SK-N-SH treated with all-trans-retinoic acid at 6 μM for 48 hours (cell line): ENCODE results near the gene GTPBP1.

Source experiments
- ATAC-seq: fragments of 200-7000 bp; cut with Tn5 transposase; 3 replicates; pipeline ENCODE4 v1.9.1; 2020; ENCODE audit warnings: mild to moderate bottlenecking, moderate library complexity
- ARNTL ChIP-seq: fragments of 450-650 bp; formaldehyde crosslinking; IDR thresholded peaks from 2 replicates; pipeline ENCODE4 v1.5.0; 2020; ENCODE audit warnings: low read depth, mild to moderate bottlenecking, moderate library complexity, borderline replicate concordance
- BACH2 ChIP-seq: fragments of 250-450 bp; sonication (Bioruptor Pico); IDR thresholded peaks from 2 replicates; pipeline ENCODE4 v1.9.0; 2021; ENCODE audit warnings: mild to moderate bottlenecking, borderline replicate concordance
- CREB5 ChIP-seq: fragments of 250-450 bp; sonication (Bioruptor Pico); IDR thresholded peaks from 2 replicates; pipeline ENCODE4 v1.5.1; 2020; ENCODE audit warnings: low read depth, mild to moderate bottlenecking, moderate library complexity
- CSDC2 ChIP-seq: fragments of 250-450 bp; sonication (Bioruptor Pico); IDR thresholded peaks from 2 replicates; pipeline ENCODE4 v1.5.0; 2020; ENCODE audit warnings: mild to moderate bottlenecking, moderate library complexity
- CSRNP3 ChIP-seq: fragments of 250-450 bp; sonication (Bioruptor Pico); IDR thresholded peaks from 2 replicates; pipeline ENCODE4 v1.5.1; 2021; ENCODE audit warnings: mild to moderate bottlenecking, moderate library complexity
- ESRRG ChIP-seq: fragments of 250-450 bp; sonication (Bioruptor Pico); IDR thresholded peaks from 2 replicates; pipeline ENCODE4 v1.6.1; 2021; ENCODE audit warnings: mild to moderate bottlenecking
- GLIS3 ChIP-seq: fragments of 250-450 bp; sonication (Bioruptor Pico); IDR thresholded peaks from 2 replicates; pipeline ENCODE4 v1.5.0; 2020; ENCODE audit warnings: mild to moderate bottlenecking, moderate library complexity
- ISL1 ChIP-seq: fragments of 250-450 bp; sonication (Bioruptor Pico); IDR thresholded peaks from 2 replicates; pipeline ENCODE4 v2.1.2; 2022; ENCODE audit warnings: mild to moderate bottlenecking, moderate library complexity
- OSR1 ChIP-seq: fragments of 250-450 bp; sonication (Bioruptor Pico); IDR thresholded peaks from 2 replicates; pipeline ENCODE4 v1.8.0; 2022; ENCODE audit warnings: moderate library complexity, mild to moderate bottlenecking, inconsistent platforms
- PATZ1 ChIP-seq: fragments of 250-450 bp; sonication (Bioruptor Pico); IDR thresholded peaks from 2 replicates; pipeline ENCODE4 v1.8.0; 2020; ENCODE audit warnings: mild to moderate bottlenecking, moderate library complexity, borderline replicate concordance
- PPARA ChIP-seq: fragments of 250-450 bp; sonication (Bioruptor Pico); IDR thresholded peaks from 2 replicates; pipeline ENCODE4 v1.5.0; 2020; ENCODE audit warnings: mild to moderate bottlenecking, borderline replicate concordance
- RARB ChIP-seq: fragments of 250-450 bp; sonication (Bioruptor Pico); IDR thresholded peaks from 2 replicates; pipeline ENCODE4 v1.8.0; 2021; ENCODE audit warnings: mild to moderate bottlenecking, moderate library complexity
- SNAI2 ChIP-seq: fragments of 250-450 bp; sonication (Bioruptor Pico); IDR thresholded peaks from 2 replicates; pipeline ENCODE4 v1.5.0; 2020; ENCODE audit warnings: mild to moderate bottlenecking, moderate library complexity
- TCF4 ChIP-seq: fragments of 250-450 bp; sonication (Bioruptor Pico); IDR thresholded peaks from 2 replicates; pipeline ENCODE4 v1.8.0; 2021; ENCODE audit warnings: mild to moderate bottlenecking, moderate library complexity, borderline replicate concordance
- TOX ChIP-seq: fragments of 250-450 bp; sonication (Bioruptor Pico); IDR thresholded peaks from 2 replicates; pipeline ENCODE4 v1.8.0; 2021; ENCODE audit warnings: mild to moderate bottlenecking, moderate library complexity, borderline replicate concordance
- TSHZ2 ChIP-seq: fragments of 250-450 bp; sonication (Bioruptor Pico); IDR thresholded peaks from 2 replicates; pipeline ENCODE4 v1.5.0; 2020; ENCODE audit warnings: mild to moderate bottlenecking, moderate library complexity
- ZC3H10 ChIP-seq: fragments of 250-450 bp; sonication (Bioruptor Pico); IDR thresholded peaks from 2 replicates; pipeline ENCODE4 v1.5.1; 2021; ENCODE audit warnings: mild to moderate bottlenecking, moderate library complexity
- ZFP3 ChIP-seq: fragments of 250-450 bp; sonication (Bioruptor Pico); IDR thresholded peaks from 2 replicates; pipeline ENCODE4 v1.5.0; 2020; ENCODE audit warnings: mild to moderate bottlenecking, moderate library complexity
- ZFP30 ChIP-seq: fragments of 450-650 bp; formaldehyde crosslinking; IDR thresholded peaks from 2 replicates; pipeline ENCODE4 v1.5.0; 2022; ENCODE audit warnings: mild to moderate bottlenecking, moderate library complexity
- ZNF565 ChIP-seq: fragments of 450-650 bp; formaldehyde crosslinking; conservative IDR thresholded peaks from 2 replicates; pipeline ENCODE4 v1.5.0; 2020; ENCODE audit warnings: low read depth, mild to moderate bottlenecking, moderate library complexity
- ZNF70 ChIP-seq: fragments of 450-650 bp; formaldehyde crosslinking; IDR thresholded peaks from 2 replicates; pipeline ENCODE4 v1.5.0; 2020; ENCODE audit warnings: mild to moderate bottlenecking, moderate library complexity
- ZNF8 ChIP-seq: fragments of 450-650 bp; formaldehyde crosslinking; IDR thresholded peaks from 2 replicates; pipeline ENCODE4 v1.5.0; 2020; ENCODE audit warnings: mild to moderate bottlenecking, moderate library complexity

The GTPBP1 gene

GRCh38 chr22:38740754-38741153, 35.0 kb downstream of the GTPBP1 start:
- no peak for ATAC-seq
- TF ChIP-seq TSHZ2 (CRISPR knock-in tag) (no peak), ZFP30 (CRISPR knock-in tag) (no peak), ZNF70 (CRISPR knock-in tag) (no peak), TCF4 (CRISPR knock-in tag) (no peak), CSRNP3 (no peak), SNAI2 (no peak), ISL1 (CRISPR knock-in tag) (no peak), ESRRG (CRISPR knock-in tag) (no peak), RARB (CRISPR knock-in tag) (no peak), OSR1 (no peak), GLIS3 (no peak), ZC3H10 (CRISPR knock-in tag) (no peak), CSDC2 (no peak), ZFP3 (CRISPR knock-in tag) (no peak), BACH2 (CRISPR knock-in tag) (no peak)

- no peak for ATAC-seq
- TF ChIP-seq BACH2 (CRISPR knock-in tag) (no peak), PPARA (CRISPR knock-in tag) (no peak), PATZ1 (CRISPR knock-in tag) (no peak), ESRRG (CRISPR knock-in tag) (no peak), OSR1 (no peak), ZNF565 (CRISPR knock-in tag) (no peak), CSDC2 (no peak), ZC3H10 (CRISPR knock-in tag) (no peak), ZNF8 (CRISPR knock-in tag) (no peak), ARNTL (CRISPR knock-in tag) (no peak)
Observed at GRCh38 chr22:38741166-38741565, 35.4 kb downstream of the GTPBP1 start.

GRCh38 chr22:38741576-38741975, 35.8 kb downstream of the GTPBP1 start:
- no peak for TF ChIP-seq CREB5 (CRISPR knock-in tag)
- no peak for TF ChIP-seq TOX (CRISPR knock-in tag)
- TF ChIP-seq GLIS3, result no peak
- no peak for TF ChIP-seq OSR1
- TF ChIP-seq ZFP3 (CRISPR knock-in tag), result no peak
- TF ChIP-seq CSDC2, result no peak
- TF ChIP-seq BACH2 (CRISPR knock-in tag), result no peak
- TF ChIP-seq ESRRG (CRISPR knock-in tag), result no peak
- no peak for TF ChIP-seq CSRNP3
- TF ChIP-seq ZFP30 (CRISPR knock-in tag), result no peak
- TF ChIP-seq SNAI2, result no peak
- no peak for TF ChIP-seq ZC3H10 (CRISPR knock-in tag)
- no peak for TF ChIP-seq ISL1 (CRISPR knock-in tag)
- TF ChIP-seq ARNTL (CRISPR knock-in tag), result no peak
- no peak for TF ChIP-seq TSHZ2 (CRISPR knock-in tag)
- no peak for TF ChIP-seq PATZ1 (CRISPR knock-in tag)
- no peak for ATAC-seq
